Liver (tissue), 9 donors: ENCODE data around the gene OBP2B. TPM values are rescaled to one million over a fixed set of nuclear protein-coding genes. Genes with fewer than 3 reads are reported as not detected.

Experiments used
- DNase-seq: peaks from one replicate; pipeline ENCODE4 v3.0.0-alpha.2; 2017; ENCODE audit warnings: low spot score
- H3K27ac ChIP-seq, 2 donors: one replicate each; pipeline ENCODE4 v1.7.0; 2013; ENCODE audit warnings: inconsistent platforms in 2 of 2, low read length in 2 of 2, control low read depth in 1 of 2, low read depth in 1 of 2, mild to moderate bottlenecking in 1 of 2
- H3K27me3 ChIP-seq, 4 donors: one replicate each; pipeline versions ENCODE4 v1.6.1 to v1.7.0; 2013; ENCODE audit warnings: low read length in 3 of 4, inconsistent platforms in 1 of 4, mild to moderate bottlenecking in 1 of 4, moderate library complexity in 1 of 4; ENCODE audit not compliant: control insufficient read depth in 4 of 4, insufficient read depth in 4 of 4
- H3K36me3 ChIP-seq, 4 donors: one replicate each; pipeline versions ENCODE4 v1.6.1 to v1.7.0; 2013; ENCODE audit warnings: low read length in 3 of 4, mild to moderate bottlenecking in 3 of 4, low read depth in 1 of 4, moderate library complexity in 1 of 4; ENCODE audit not compliant: control insufficient read depth in 4 of 4, insufficient read depth in 3 of 4
- H3K4me1 ChIP-seq, 4 donors: one replicate each; pipeline versions ENCODE4 v1.6.1 to v1.7.0; 2013; ENCODE audit warnings: low read length in 3 of 4, mild to moderate bottlenecking in 3 of 4, moderate library complexity in 1 of 4; ENCODE audit not compliant: control insufficient read depth in 4 of 4, insufficient read depth in 4 of 4
- H3K4me3 ChIP-seq, 3 donors: one replicate each; pipeline versions ENCODE4 v1.6.1 to v1.7.0; 2013; ENCODE audit warnings: low read length in 3 of 3, control low read depth in 1 of 3, low read depth in 1 of 3, mild to moderate bottlenecking in 1 of 3
- H3K9ac ChIP-seq, 2 donors: one replicate each; pipeline ENCODE4 v1.7.0; 2013; ENCODE audit warnings: low read length in 2 of 2, mild to moderate bottlenecking in 2 of 2, moderate library complexity in 2 of 2, control low read depth in 1 of 2, low read depth in 1 of 2
- H3K9me3 ChIP-seq, 4 donors: one replicate each; pipeline versions ENCODE4 v1.6.1 to v1.7.0; 2013; ENCODE audit warnings: low read length in 3 of 4; ENCODE audit not compliant: control insufficient read depth in 4 of 4
- EGR1 ChIP-seq, 2 donors: IDR thresholded peaks; 2 replicates each; pipeline ENCODE4 v1.6.1; 2016 to 2018; ENCODE audit warnings: antibody characterized with exemption in 2 of 2, low read depth in 2 of 2
- FOXA1 ChIP-seq: IDR thresholded peaks from 2 replicates; pipeline ENCODE4 v1.6.1; 2016; ENCODE audit warnings: antibody characterized with exemption
- FOXA2 ChIP-seq: IDR thresholded peaks from 2 replicates; pipeline ENCODE4 v1.6.1; 2016; ENCODE audit warnings: antibody characterized with exemption
- GABPA ChIP-seq, 2 donors: IDR thresholded peaks in 1 of 2; conservative IDR thresholded peaks in 1 of 2; 2 replicates each; pipeline ENCODE4 v1.6.1; 2016; ENCODE audit warnings: antibody characterized with exemption in 2 of 2, mild to moderate bottlenecking in 1 of 2, moderate library complexity in 1 of 2
- HNF4G ChIP-seq: IDR thresholded peaks from 2 replicates; pipeline ENCODE4 v1.6.1; 2016; ENCODE audit warnings: antibody characterized with exemption
- NR2F2 ChIP-seq: IDR thresholded peaks from 2 replicates; pipeline ENCODE4 v1.6.1; 2016; ENCODE audit warnings: antibody characterized with exemption
- TAF1 ChIP-seq: conservative IDR thresholded peaks from 2 replicates; pipeline ENCODE4 v1.6.1; 2016; ENCODE audit warnings: antibody characterized with exemption, mild to moderate bottlenecking
- YY1 ChIP-seq: IDR thresholded peaks from 2 replicates; pipeline ENCODE4 v1.6.1; 2016; ENCODE audit warnings: antibody characterized with exemption, mild to moderate bottlenecking
- WGBS: extraction: QIAGEN DNeasy Blood & Tissue Kit; methylation state at CpG from one replicate; pipeline ENCODE4 v1.1.7; 2013; 5-methylcytosine and 5-hydroxymethylcytosine counted together
- polyA plus RNA-seq, 2 donors: library from polyadenylated mRNA; stranded (reverse) in 1 of 2; unstranded in 1 of 2; fragments of 200-250 nt in 1 of 2; fragments of >200 nt in 1 of 2; fragmentation: Nextera tagmentation in 1 of 2; extraction: Ambion mirVana in 1 of 2; gene quantifications; one replicate each; pipeline versions ENCODE4 v1.2.1 to v1.2.3, GENCODE V29; 2013 to 2015
- total RNA-seq, 2 donors: library from RNA; depleted of rRNA; stranded (reverse); fragments of >200 nt; gene quantifications; one replicate each; pipeline ENCODE4 v1.2.3, GENCODE V29; 2014
- TF ChIP-seq, protein P1 (sequence below): IDR thresholded peaks from 2 replicates; pipeline ENCODE4 v1.6.1; 2016; ENCODE audit warnings: antibody characterized with exemption
- TF ChIP-seq, protein P2 (sequence below): IDR thresholded peaks from 2 replicates; pipeline ENCODE4 v1.6.1; 2016; ENCODE audit warnings: antibody characterized with exemption
- TF ChIP-seq, protein P3 (sequence below): fragments of 150-350 bp; IDR thresholded peaks from 2 replicates; pipeline ENCODE4 v1.5.1; 2017; ENCODE audit warnings: improper control_type of control experiment, low read depth, low read length; ENCODE audit not compliant: missing input control
- TF ChIP-seq, protein P4 (sequence below): IDR thresholded peaks from 2 replicates; pipeline ENCODE4 v1.6.1; 2016; ENCODE audit warnings: antibody characterized with exemption, mild to moderate bottlenecking
- donor health status: healthy.
- donor health status: healthy.
- donor health status: healthy.
- donor health status: healthy.
- donor health status: healthy.

The OBP2B gene
- total and polyA plus RNA-seq, 4 donors: not detected

DNA sequence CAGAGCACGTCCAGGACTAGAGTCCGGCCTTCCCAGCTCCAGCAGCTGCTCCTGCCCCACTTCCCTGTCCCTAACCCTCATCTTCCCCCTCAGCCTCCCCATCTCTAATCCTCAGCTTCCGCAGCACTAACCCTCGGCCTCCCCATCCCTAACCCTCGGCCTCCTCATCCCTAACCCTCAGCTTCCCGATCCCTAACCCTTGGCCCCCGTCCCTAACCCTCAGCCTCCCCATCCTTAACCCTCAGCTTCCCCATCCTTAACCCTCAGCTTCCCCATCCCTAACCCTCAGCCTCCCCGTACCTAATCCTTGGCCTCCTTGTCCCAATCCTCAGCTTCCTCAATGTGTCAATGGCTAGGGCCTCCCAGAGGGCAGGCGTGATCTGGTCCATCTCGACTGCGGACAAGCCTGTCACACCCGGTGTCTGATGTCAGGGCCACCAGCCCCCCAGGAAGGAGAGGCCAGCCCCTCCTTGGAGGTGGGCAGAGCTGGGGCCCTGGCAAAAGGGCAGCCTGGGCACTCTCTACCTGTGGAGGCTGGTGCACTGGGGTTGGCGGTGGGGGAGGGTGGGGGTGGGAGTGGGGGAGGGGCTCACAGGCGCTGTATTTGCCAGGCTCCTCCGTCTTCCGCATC, 1.4 kb downstream of the OBP2B start:
- Histone ChIP-seq H3K27ac (no peak overlapping the region), H3K9me3 (peaks cover 0 to 5% (median 0%) of the 10 kb centered on the region in 4 donors), H3K4me1 (no peaks in the 10 kb centered on the region), H3K27me3 (peaks cover 0 to 6% (median 0%) of the 10 kb centered on the region in 4 donors), H3K36me3 (no peaks in the 10 kb centered on the region), H3K9ac (no peak overlapping the region), H3K4me3 (no peak overlapping the region)
- DNase-seq: no peak
- TF ChIP-seq TAF1 (no peak), NR2F2 (no peak), EGR1 (IDR thresholded peaks at IDR 0.05; ENCODE audit: low read depth in 2 of 2) (no peak), FOXA1 (no peak), YY1 (no peak), HNF4G (no peak), GABPA (IDR thresholded peaks at IDR 0.05 in 1 of 2, conservative IDR thresholded peaks at IDR 0.05 in 1 of 2) (no peak)
- TF ChIP-seq, protein P1, sequence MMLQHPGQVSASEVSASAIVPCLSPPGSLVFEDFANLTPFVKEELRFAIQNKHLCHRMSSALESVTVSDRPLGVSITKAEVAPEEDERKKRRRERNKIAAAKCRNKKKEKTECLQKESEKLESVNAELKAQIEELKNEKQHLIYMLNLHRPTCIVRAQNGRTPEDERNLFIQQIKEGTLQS: no peak
- TF ChIP-seq, protein P2, sequence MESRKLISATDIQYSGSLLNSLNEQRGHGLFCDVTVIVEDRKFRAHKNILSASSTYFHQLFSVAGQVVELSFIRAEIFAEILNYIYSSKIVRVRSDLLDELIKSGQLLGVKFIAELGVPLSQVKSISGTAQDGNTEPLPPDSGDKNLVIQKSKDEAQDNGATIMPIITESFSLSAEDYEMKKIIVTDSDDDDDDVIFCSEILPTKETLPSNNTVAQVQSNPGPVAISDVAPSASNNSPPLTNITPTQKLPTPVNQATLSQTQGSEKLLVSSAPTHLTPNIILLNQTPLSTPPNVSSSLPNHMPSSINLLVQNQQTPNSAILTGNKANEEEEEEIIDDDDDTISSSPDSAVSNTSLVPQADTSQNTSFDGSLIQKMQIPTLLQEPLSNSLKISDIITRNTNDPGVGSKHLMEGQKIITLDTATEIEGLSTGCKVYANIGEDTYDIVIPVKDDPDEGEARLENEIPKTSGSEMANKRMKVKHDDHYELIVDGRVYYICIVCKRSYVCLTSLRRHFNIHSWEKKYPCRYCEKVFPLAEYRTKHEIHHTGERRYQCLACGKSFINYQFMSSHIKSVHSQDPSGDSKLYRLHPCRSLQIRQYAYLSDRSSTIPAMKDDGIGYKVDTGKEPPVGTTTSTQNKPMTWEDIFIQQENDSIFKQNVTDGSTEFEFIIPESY: no peak
- WGBS: 87% methylated on average over 16 of the region's 16 CpGs

DNA sequence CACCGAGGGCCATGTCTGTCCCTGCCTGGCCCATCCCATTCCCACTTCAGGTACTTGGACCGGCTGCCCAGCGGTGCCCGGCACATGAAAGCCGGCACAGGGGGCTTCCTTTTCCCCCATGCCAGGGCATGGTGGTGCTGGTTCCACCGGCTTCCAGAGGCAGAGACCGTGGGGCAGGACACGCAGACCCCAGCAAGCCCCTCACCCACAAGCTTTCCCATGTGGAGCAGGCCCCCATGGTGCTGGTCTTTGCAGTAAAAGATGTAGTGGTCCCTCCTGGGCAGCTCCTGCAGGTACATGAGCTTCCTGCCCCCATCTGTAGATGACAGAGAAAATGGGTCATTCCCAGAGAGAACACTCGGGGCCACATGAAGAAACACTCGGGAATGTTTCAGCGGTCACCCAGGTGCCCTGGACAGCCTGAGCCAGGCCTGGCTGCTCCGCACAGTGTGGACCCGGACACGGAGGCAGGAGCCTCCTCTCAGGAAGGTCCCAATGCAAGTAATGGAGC, 2.0 kb downstream of the OBP2B start:
- no peaks in the 10 kb centered on the region for H3K4me1 ChIP-seq
- no peak overlapping the region for H3K27ac ChIP-seq
- H3K9me3 ChIP-seq: peaks cover 0 to 5% (median 0%) of the 10 kb centered on the region in 4 donors
- TF ChIP-seq, protein P3, sequence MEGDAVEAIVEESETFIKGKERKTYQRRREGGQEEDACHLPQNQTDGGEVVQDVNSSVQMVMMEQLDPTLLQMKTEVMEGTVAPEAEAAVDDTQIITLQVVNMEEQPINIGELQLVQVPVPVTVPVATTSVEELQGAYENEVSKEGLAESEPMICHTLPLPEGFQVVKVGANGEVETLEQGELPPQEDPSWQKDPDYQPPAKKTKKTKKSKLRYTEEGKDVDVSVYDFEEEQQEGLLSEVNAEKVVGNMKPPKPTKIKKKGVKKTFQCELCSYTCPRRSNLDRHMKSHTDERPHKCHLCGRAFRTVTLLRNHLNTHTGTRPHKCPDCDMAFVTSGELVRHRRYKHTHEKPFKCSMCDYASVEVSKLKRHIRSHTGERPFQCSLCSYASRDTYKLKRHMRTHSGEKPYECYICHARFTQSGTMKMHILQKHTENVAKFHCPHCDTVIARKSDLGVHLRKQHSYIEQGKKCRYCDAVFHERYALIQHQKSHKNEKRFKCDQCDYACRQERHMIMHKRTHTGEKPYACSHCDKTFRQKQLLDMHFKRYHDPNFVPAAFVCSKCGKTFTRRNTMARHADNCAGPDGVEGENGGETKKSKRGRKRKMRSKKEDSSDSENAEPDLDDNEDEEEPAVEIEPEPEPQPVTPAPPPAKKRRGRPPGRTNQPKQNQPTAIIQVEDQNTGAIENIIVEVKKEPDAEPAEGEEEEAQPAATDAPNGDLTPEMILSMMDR: no peak
- no peak for TF ChIP-seq FOXA2
- TF ChIP-seq EGR1 (IDR thresholded peaks at IDR 0.05; ENCODE audit: low read depth in 2 of 2): no peak
- TF ChIP-seq, protein P4, sequence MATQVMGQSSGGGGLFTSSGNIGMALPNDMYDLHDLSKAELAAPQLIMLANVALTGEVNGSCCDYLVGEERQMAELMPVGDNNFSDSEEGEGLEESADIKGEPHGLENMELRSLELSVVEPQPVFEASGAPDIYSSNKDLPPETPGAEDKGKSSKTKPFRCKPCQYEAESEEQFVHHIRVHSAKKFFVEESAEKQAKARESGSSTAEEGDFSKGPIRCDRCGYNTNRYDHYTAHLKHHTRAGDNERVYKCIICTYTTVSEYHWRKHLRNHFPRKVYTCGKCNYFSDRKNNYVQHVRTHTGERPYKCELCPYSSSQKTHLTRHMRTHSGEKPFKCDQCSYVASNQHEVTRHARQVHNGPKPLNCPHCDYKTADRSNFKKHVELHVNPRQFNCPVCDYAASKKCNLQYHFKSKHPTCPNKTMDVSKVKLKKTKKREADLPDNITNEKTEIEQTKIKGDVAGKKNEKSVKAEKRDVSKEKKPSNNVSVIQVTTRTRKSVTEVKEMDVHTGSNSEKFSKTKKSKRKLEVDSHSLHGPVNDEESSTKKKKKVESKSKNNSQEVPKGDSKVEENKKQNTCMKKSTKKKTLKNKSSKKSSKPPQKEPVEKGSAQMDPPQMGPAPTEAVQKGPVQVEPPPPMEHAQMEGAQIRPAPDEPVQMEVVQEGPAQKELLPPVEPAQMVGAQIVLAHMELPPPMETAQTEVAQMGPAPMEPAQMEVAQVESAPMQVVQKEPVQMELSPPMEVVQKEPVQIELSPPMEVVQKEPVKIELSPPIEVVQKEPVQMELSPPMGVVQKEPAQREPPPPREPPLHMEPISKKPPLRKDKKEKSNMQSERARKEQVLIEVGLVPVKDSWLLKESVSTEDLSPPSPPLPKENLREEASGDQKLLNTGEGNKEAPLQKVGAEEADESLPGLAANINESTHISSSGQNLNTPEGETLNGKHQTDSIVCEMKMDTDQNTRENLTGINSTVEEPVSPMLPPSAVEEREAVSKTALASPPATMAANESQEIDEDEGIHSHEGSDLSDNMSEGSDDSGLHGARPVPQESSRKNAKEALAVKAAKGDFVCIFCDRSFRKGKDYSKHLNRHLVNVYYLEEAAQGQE: no peak
- TF ChIP-seq FOXA1: no peak
- TF ChIP-seq YY1: no peak
- no peaks in the 10 kb centered on the region for H3K36me3 ChIP-seq
- WGBS: 84% methylated on average over 14 of the region's 14 CpGs
- no peak for DNase-seq
- peaks cover 0 to 6% (median 0%) of the 10 kb centered on the region in 4 donors for H3K27me3 ChIP-seq
- no peak overlapping the region for H3K4me3 ChIP-seq
- H3K9ac ChIP-seq: no peak overlapping the region
